ENCODE results near the gene SLC43A1. TPM values are rescaled to one million over a fixed set of nuclear protein-coding genes. Genes with fewer than 3 reads are reported as not detected.

The SLC43A1 gene
- total and polyA plus RNA-seq, 7 donors: 0.92 to 32.4 (median 19.1) TPM

- intact Hi-C loops (cut with DNase I): no loop called here
- no peaks in the 10 kb centered on the region for H3K27me3 ChIP-seq
- peaks cover 21 to 98% (median 51%) of the 10 kb centered on the region in 4 donors for H3K36me3 ChIP-seq
- H3K4me3 ChIP-seq: no peak overlapping the region
- H3K4me1 ChIP-seq: no peaks in the 10 kb centered on the region
- no peak for DNase-seq
- H3K27ac ChIP-seq: no peak overlapping the region
- no peaks in the 10 kb centered on the region for H3K9me3 ChIP-seq
- TF ChIP-seq, protein P1, sequence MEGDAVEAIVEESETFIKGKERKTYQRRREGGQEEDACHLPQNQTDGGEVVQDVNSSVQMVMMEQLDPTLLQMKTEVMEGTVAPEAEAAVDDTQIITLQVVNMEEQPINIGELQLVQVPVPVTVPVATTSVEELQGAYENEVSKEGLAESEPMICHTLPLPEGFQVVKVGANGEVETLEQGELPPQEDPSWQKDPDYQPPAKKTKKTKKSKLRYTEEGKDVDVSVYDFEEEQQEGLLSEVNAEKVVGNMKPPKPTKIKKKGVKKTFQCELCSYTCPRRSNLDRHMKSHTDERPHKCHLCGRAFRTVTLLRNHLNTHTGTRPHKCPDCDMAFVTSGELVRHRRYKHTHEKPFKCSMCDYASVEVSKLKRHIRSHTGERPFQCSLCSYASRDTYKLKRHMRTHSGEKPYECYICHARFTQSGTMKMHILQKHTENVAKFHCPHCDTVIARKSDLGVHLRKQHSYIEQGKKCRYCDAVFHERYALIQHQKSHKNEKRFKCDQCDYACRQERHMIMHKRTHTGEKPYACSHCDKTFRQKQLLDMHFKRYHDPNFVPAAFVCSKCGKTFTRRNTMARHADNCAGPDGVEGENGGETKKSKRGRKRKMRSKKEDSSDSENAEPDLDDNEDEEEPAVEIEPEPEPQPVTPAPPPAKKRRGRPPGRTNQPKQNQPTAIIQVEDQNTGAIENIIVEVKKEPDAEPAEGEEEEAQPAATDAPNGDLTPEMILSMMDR (IDR thresholded peaks at IDR 0.05): no peak
- no peak for TF ChIP-seq POLR2A (IDR thresholded peaks at IDR 0.05)
- no peak for TF ChIP-seq EP300 (IDR thresholded peaks at IDR 0.05)
- no peak for TF ChIP-seq POLR2AphosphoS5 (IDR thresholded peaks at IDR 0.05)
- WGBS, 2 donors: 87 to 94% methylated on average over 2 of the region's 2 CpGs
These were observed 39.9 kb upstream of the SLC43A1 start for GRCh38 chr11:57555393-57555792.

DNA sequence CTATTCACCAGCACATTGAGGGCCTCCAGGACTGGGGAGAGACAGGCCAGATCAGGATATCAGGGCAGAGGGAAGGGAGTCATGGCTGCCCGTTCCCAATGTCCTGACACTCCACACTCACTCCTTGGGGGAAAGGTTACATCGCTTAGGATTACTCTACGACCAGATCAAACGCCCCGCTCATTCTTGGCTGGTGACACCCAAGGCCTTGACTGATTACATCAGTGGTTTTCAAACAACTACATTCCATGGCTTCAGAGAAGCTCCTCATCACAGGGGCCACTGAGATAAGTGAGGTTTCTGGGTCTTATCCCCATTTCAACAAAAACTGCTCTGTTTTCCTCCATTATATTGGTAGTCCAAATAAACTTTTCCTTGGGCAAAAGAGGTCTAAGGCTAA, 37.0 kb upstream of the SLC43A1 start:
- H3K27me3 ChIP-seq: no peaks in the 10 kb centered on the region
- peaks cover 21 to 90% (median 47%) of the 10 kb centered on the region in 4 donors for H3K36me3 ChIP-seq
- H3K4me3 ChIP-seq: no peak overlapping the region
- no peak overlapping the region for H3K27ac ChIP-seq
- no peak for TF ChIP-seq POLR2A (IDR thresholded peaks at IDR 0.05)
- no peak for TF ChIP-seq POLR2AphosphoS5 (IDR thresholded peaks at IDR 0.05)
- TF ChIP-seq, protein P1 (IDR thresholded peaks at IDR 0.05): no peak
- TF ChIP-seq EP300 (IDR thresholded peaks at IDR 0.05): no peak
- WGBS, 2 donors: 88 to 90% methylated on average over 5 of the region's 5 CpGs
- DNase-seq: no peak
- H3K4me1 ChIP-seq: no peaks in the 10 kb centered on the region
- H3K9me3 ChIP-seq: no peaks in the 10 kb centered on the region
- intact Hi-C loops (cut with DNase I): no loop called here

GRCh38 chr11:57551941-57552340, 36.4 kb upstream of the SLC43A1 start:
- Histone ChIP-seq H3K9me3 (no peaks in the 10 kb centered on the region), H3K27ac (no peak overlapping the region), H3K4me3 (no peak overlapping the region), H3K4me1 (no peaks in the 10 kb centered on the region), H3K27me3 (no peaks in the 10 kb centered on the region), H3K36me3 (peaks cover 21 to 85% (median 46%) of the 10 kb centered on the region in 4 donors)
- intact Hi-C loops (cut with DNase I): no loop called here
- TF ChIP-seq POLR2AphosphoS5 (IDR thresholded peaks at IDR 0.05) (no peak), POLR2A (IDR thresholded peaks at IDR 0.05) (no peak), EP300 (IDR thresholded peaks at IDR 0.05) (no peak)
- TF ChIP-seq, protein P1 (IDR thresholded peaks at IDR 0.05): no peak
- 92 to 95% methylated on average over 4 of the region's 4 CpGs for WGBS, 2 donors
- no peak for DNase-seq

- TF ChIP-seq, protein P1 (IDR thresholded peaks at IDR 0.05): no peak
- TF ChIP-seq POLR2A (IDR thresholded peaks at IDR 0.05): no peak
- no peak for TF ChIP-seq EP300 (IDR thresholded peaks at IDR 0.05)
- TF ChIP-seq POLR2AphosphoS5 (IDR thresholded peaks at IDR 0.05): no peak
- Histone ChIP-seq H3K36me3 (peaks cover 21 to 67% (median 45%) of the 10 kb centered on the region in 4 donors), H3K4me1 (no peaks in the 10 kb centered on the region), H3K9me3 (no peaks in the 10 kb centered on the region), H3K27ac (no peak overlapping the region), H3K27me3 (no peaks in the 10 kb centered on the region), H3K4me3 (no peak overlapping the region)
- DNase-seq: no peak
- WGBS, 2 donors: 93 to 97% methylated on average over 8 of the region's 8 CpGs
- intact Hi-C loops (cut with DNase I): no loop called here
These were observed 34.5 kb upstream of the SLC43A1 start for GRCh38 chr11:57549983-57550382.

GRCh38 chr11:57547854-57548377, 32.4 kb upstream of the SLC43A1 start:
- Histone ChIP-seq H3K9me3 (no peaks in the 10 kb centered on the region), H3K36me3 (peaks cover 15 to 46% (median 29%) of the 10 kb centered on the region in 4 donors), H3K27ac (no peak overlapping the region), H3K4me1 (no peaks in the 10 kb centered on the region), H3K27me3 (no peaks in the 10 kb centered on the region), H3K4me3 (no peak overlapping the region)
- no peak for DNase-seq
- intact Hi-C loops (cut with DNase I): no loop called here
- TF ChIP-seq, protein P1 (IDR thresholded peaks at IDR 0.05): no peak
- TF ChIP-seq POLR2AphosphoS5 (IDR thresholded peaks at IDR 0.05) (no peak), EP300 (IDR thresholded peaks at IDR 0.05) (no peak), POLR2A (IDR thresholded peaks at IDR 0.05) (no peak)
- WGBS, 2 donors: 44 to 53% methylated on average over 6 of the region's 6 CpGs

Data from sigmoid colon (tissue), 7 donors.